MCF 10A (cell line): Measurements from ENCODE around the gene ALDH1A1. TPM values are rescaled to one million over a fixed set of nuclear protein-coding genes. Genes with fewer than 3 reads are reported as not detected.

Experiments
- BruUV-seq: library from RNA; stranded (reverse); fragments of 400-500 nt; replicated peaks from 2 replicates; lab custom pipeline; 2021; lab: Mats Ljungman, UMichigan
- CTCF ChIA-PET: fragments of 300-600 bp; sonication (Branson Sonifier 250); formaldehyde crosslinking; extraction: SDS; loops from one replicate; lab custom pipeline; 2021; ENCODE audit warnings: antibody characterized with exemption, inconsistent platforms; lab: Yijun Ruan, JAX
- POLR2A ChIA-PET: fragments of 300-600, 350-650 bp; sonication (Branson Sonifier 250); formaldehyde crosslinking; extraction: SDS; loops from one replicate; lab custom pipeline; 2020; ENCODE audit warnings: antibody characterized with exemption, inconsistent platforms; lab: Yijun Ruan, JAX
- DNase-seq: peaks from one replicate; pipeline ENCODE4 v3.0.0-alpha.2; 2018; ENCODE audit not compliant: unreplicated experiment
- H3K27ac Mint-ChIP-seq: one replicate; pipeline ENCODE4 v1.8.0; 2022; ENCODE audit warnings: mild to moderate bottlenecking, low read depth, mixed read lengths; ENCODE audit not compliant: unreplicated experiment
- H3K27me3 Mint-ChIP-seq: one replicate; pipeline ENCODE4 v1.8.0; 2022; ENCODE audit warnings: mixed read lengths; ENCODE audit not compliant: insufficient read depth, unreplicated experiment
- H3K36me3 Mint-ChIP-seq: one replicate; pipeline ENCODE4 v1.8.0; 2022; ENCODE audit warnings: mild to moderate bottlenecking, moderate library complexity, mixed read lengths; ENCODE audit not compliant: insufficient read depth, unreplicated experiment
- H3K4me1 Mint-ChIP-seq: one replicate; pipeline ENCODE4 v1.8.0; 2022; ENCODE audit warnings: mixed read lengths; ENCODE audit not compliant: insufficient read depth, unreplicated experiment
- H3K4me3 Mint-ChIP-seq: one replicate; pipeline ENCODE4 v1.8.0; 2022; ENCODE audit warnings: mild to moderate bottlenecking, moderate library complexity, mixed read lengths; ENCODE audit not compliant: unreplicated experiment
- H3K9me3 Mint-ChIP-seq: one replicate; pipeline ENCODE4 v1.8.0; 2022; ENCODE audit warnings: mixed read lengths; ENCODE audit not compliant: unreplicated experiment
- CTCF ChIP-seq: fragments of 200-600 bp; IDR thresholded peaks from one replicate; pipeline ENCODE4 v1.8.0; 2022; ENCODE audit warnings: antibody characterized with exemption, mild to moderate bottlenecking; ENCODE audit not compliant: unreplicated experiment
- intact Hi-C: fragments of 100-400 bp; cut with micrococcal nuclease; formaldehyde crosslinking; loops from 2 replicates; pipeline ENCODE4 v1.14.1; 2022
- total RNA-seq: library from RNA; stranded (reverse); gene quantifications from 2 replicates; pipeline ENCODE4 v1.2.3, GENCODE V29; 2022

ALDH1A1 gene
- total RNA-seq, 1 experiment from 2014 or later: not detected

- no peak overlapping the region for H3K27ac Mint-ChIP-seq
- H3K27me3 Mint-ChIP-seq: peaks cover 84% of the 10 kb centered on the region
- intact Hi-C loops: loop anchor here (10.0 kb wide), 1 partner anchor 47 kb away; no protein-coding TSS in a partner anchor
- CTCF ChIA-PET: interaction anchor here (0.9 to 1.1 kb wide), 2 partner anchors 22 to 74 kb away, joined by 3 to 5 read pairs; no protein-coding TSS in a partner anchor
- no peak overlapping the region for H3K4me3 Mint-ChIP-seq
- POLR2A ChIA-PET: interaction anchor here (0.6 kb wide), 1 partner anchor 428 kb away, joined by 3 read pairs; no protein-coding TSS in a partner anchor
- DNase-seq: no peak
- H3K4me1 Mint-ChIP-seq: no peaks in the 10 kb centered on the region
- H3K9me3 Mint-ChIP-seq: no peaks in the 10 kb centered on the region
- no TSS peak for BruUV-seq
- no peaks in the 10 kb centered on the region for H3K36me3 Mint-ChIP-seq
- no peak for TF ChIP-seq CTCF
Observed at GRCh38 chr9:72947984-72948465, 4.8 kb downstream of the ALDH1A1 start.

GRCh38 chr9:72946821-72947220 lies 6.0 kb downstream of the ALDH1A1 start:
- intact Hi-C loops: loop anchor here (10.0 kb wide), 1 partner anchor 48 kb away; no protein-coding TSS in a partner anchor
- POLR2A ChIA-PET: no interaction called here
- no peak for TF ChIP-seq CTCF
- no TSS peak for BruUV-seq
- CTCF ChIA-PET: no interaction called here
- Mint-ChIP-seq H3K36me3 (no peaks in the 10 kb centered on the region), H3K9me3 (no peaks in the 10 kb centered on the region), H3K4me3 (no peak overlapping the region), H3K4me1 (no peaks in the 10 kb centered on the region), H3K27me3 (peaks cover 85% of the 10 kb centered on the region), H3K27ac (no peak overlapping the region)
- DNase-seq: no peak

GRCh38 chr9:72946318-72946717 lies 6.5 kb downstream of the ALDH1A1 start:
- DNase-seq: no peak
- H3K27me3 Mint-ChIP-seq: peaks cover 85% of the 10 kb centered on the region

GRCh38 chr9:72945391-72945790 lies 7.5 kb downstream of the ALDH1A1 start:
- no TSS peak for BruUV-seq
- intact Hi-C loops: loop anchor here (10.0 kb wide), 1 partner anchor 49 kb away; no protein-coding TSS in a partner anchor
- CTCF ChIA-PET: no interaction called here
- DNase-seq: no peak
- Mint-ChIP-seq H3K9me3 (no peaks in the 10 kb centered on the region), H3K4me3 (no peak overlapping the region), H3K27ac (no peak overlapping the region), H3K4me1 (no peaks in the 10 kb centered on the region), H3K36me3 (no peaks in the 10 kb centered on the region), H3K27me3 (peaks cover 80% of the 10 kb centered on the region)
- TF ChIP-seq CTCF: no peak
- POLR2A ChIA-PET: interaction anchor here (0.6 kb wide), 1 partner anchor 66 kb away, joined by 3 read pairs; no protein-coding TSS in a partner anchor

More at GRCh38 chr9:72946318-72946717, 6.5 kb downstream of the ALDH1A1 start:
- intact Hi-C loops: loop anchor here (10.0 kb wide), 1 partner anchor 48 kb away; no protein-coding TSS in a partner anchor
- H3K36me3 Mint-ChIP-seq: no peaks in the 10 kb centered on the region
- BruUV-seq: no TSS peak
- TF ChIP-seq CTCF: no peak
- H3K27ac Mint-ChIP-seq: no peak overlapping the region
- H3K4me1 Mint-ChIP-seq: no peaks in the 10 kb centered on the region
- no peaks in the 10 kb centered on the region for H3K9me3 Mint-ChIP-seq
- POLR2A ChIA-PET: no interaction called here
- no peak overlapping the region for H3K4me3 Mint-ChIP-seq
- CTCF ChIA-PET: no interaction called here
